ENCODE measurements around the gene CHMP4B. TPM values are rescaled to one million over a fixed set of nuclear protein-coding genes. Genes with fewer than 3 reads are reported as not detected.

Gene CHMP4B
- total and polyA plus RNA-seq, 4 donors: 91.6 to 162 (median 120) TPM

DNA sequence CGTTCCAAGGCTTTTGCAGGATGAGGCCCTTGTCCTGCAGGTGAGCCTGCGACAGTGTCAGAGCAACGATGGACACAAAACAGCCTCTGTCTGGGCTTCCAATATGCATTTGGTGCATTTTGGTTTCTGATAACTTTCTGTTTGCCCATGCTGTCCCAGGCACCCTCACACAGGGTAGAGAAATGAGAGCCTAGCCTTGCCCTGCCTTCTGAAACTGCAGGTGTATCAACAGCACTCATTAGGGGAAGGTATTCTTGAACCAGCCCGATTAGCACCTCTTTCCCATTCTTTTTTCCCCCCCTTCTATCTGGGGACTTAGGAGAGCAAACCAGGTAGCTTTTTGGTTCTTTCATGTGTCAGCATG is 30.3 kb downstream of the CHMP4B start:
- H3K27me3 ChIP-seq (ENCODE audit: control insufficient read depth in 3 of 3, insufficient read depth in 3 of 3, low read length in 2 of 3): no peaks in the 10 kb centered on the region
- H3K4me3 ChIP-seq: no peak overlapping the region
- no peak for ATAC-seq (ENCODE audit: insufficient read depth, low FRiP score)
- no peak for DNase-seq
- H3K9me3 ChIP-seq (ENCODE audit: control insufficient read depth in 4 of 4, insufficient read depth in 3 of 4, low read length in 3 of 4): no peaks in the 10 kb centered on the region
- H3K36me3 ChIP-seq (ENCODE audit: control insufficient read depth in 4 of 4, insufficient read depth in 4 of 4, low read length in 4 of 4): peaks cover 0 to 2% (median 0%) of the 10 kb centered on the region in 4 donors
- 80 to 90% methylated on average over 4 of the region's 4 CpGs for WGBS, 2 donors
- TF ChIP-seq, protein P1, sequence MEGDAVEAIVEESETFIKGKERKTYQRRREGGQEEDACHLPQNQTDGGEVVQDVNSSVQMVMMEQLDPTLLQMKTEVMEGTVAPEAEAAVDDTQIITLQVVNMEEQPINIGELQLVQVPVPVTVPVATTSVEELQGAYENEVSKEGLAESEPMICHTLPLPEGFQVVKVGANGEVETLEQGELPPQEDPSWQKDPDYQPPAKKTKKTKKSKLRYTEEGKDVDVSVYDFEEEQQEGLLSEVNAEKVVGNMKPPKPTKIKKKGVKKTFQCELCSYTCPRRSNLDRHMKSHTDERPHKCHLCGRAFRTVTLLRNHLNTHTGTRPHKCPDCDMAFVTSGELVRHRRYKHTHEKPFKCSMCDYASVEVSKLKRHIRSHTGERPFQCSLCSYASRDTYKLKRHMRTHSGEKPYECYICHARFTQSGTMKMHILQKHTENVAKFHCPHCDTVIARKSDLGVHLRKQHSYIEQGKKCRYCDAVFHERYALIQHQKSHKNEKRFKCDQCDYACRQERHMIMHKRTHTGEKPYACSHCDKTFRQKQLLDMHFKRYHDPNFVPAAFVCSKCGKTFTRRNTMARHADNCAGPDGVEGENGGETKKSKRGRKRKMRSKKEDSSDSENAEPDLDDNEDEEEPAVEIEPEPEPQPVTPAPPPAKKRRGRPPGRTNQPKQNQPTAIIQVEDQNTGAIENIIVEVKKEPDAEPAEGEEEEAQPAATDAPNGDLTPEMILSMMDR (IDR thresholded peaks at IDR 0.05; ENCODE audit: control extremely low read depth, extremely low read depth): no peak
- no peak overlapping the region for H3K27ac ChIP-seq (ENCODE audit: low read depth in 1 of 2, low read length in 1 of 2)
- no peak overlapping the region for H3K9ac ChIP-seq (ENCODE audit: insufficient read depth in 1 of 2, low read length in 2 of 2)
- peaks cover 30 to 69% (median 42%) of the 10 kb centered on the region in 5 donors for H3K4me1 ChIP-seq (ENCODE audit: control insufficient read depth in 5 of 5, insufficient read depth in 5 of 5, low read length in 5 of 5)

DNA sequence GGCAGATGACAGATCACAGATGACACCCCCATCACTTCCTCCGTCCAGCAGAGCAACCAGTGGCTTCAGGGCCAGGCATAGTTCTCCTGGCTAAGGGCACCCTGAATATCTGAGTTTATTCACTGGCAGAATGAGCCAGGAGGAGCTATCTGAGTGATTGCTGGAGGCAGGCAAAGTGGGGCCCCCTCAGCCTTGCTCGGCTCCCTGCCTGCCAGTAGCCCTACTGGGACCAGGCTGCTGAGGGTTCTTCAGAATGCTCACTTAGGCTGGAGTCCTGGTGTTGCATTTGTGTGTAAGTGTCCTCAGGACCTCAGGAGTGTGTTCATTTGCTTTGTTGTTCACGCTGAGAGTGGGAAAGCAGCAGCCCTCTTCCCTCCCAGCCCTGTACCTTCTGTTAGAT is 31.2 kb downstream of the CHMP4B start:
- H3K36me3 ChIP-seq (ENCODE audit: control insufficient read depth in 4 of 4, insufficient read depth in 4 of 4, low read length in 4 of 4): no peaks in the 10 kb centered on the region
- no peak for DNase-seq
- H3K9ac ChIP-seq (ENCODE audit: insufficient read depth in 1 of 2, low read length in 2 of 2): no peak overlapping the region
- peaks cover 32 to 66% (median 47%) of the 10 kb centered on the region in 5 donors for H3K4me1 ChIP-seq (ENCODE audit: control insufficient read depth in 5 of 5, insufficient read depth in 5 of 5, low read length in 5 of 5)
- H3K27ac ChIP-seq (ENCODE audit: low read depth in 1 of 2, low read length in 1 of 2): no peak overlapping the region
- H3K9me3 ChIP-seq (ENCODE audit: control insufficient read depth in 4 of 4, insufficient read depth in 3 of 4, low read length in 3 of 4): no peaks in the 10 kb centered on the region
- TF ChIP-seq, protein P1 (IDR thresholded peaks at IDR 0.05; ENCODE audit: control extremely low read depth, extremely low read depth): no peak
- H3K4me3 ChIP-seq: no peak overlapping the region
- 69 to 71% methylated on average over 3 of the region's 3 CpGs for WGBS, 2 donors
- no peaks in the 10 kb centered on the region for H3K27me3 ChIP-seq (ENCODE audit: control insufficient read depth in 3 of 3, insufficient read depth in 3 of 3, low read length in 2 of 3)
- ATAC-seq (ENCODE audit: insufficient read depth, low FRiP score): no peak

DNA sequence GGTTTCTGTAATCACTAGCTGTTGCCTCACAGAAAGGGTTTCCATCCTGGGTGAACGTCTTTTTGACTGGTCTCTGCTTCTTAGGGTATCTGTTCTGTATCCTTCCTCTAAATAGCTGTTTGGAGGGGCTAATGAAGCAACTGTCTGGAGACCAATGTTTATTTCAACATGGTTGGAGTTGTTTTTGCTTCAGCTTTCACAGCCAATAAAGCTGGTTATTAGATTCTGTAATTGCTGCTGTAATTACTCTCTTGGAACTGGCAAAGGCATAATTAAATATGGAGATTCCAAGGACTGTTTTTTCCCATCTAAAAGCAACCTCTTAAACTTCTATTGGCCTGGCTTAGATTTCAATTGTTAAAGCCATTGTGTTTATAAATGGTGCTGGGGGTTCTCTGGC is 31.9 kb downstream of the CHMP4B start:
- Histone ChIP-seq H3K9me3 (ENCODE audit: control insufficient read depth in 4 of 4, insufficient read depth in 3 of 4, low read length in 3 of 4) (no peaks in the 10 kb centered on the region), H3K27ac (ENCODE audit: low read depth in 1 of 2, low read length in 1 of 2) (no peak overlapping the region), H3K9ac (ENCODE audit: insufficient read depth in 1 of 2, low read length in 2 of 2) (no peak overlapping the region), H3K27me3 (ENCODE audit: control insufficient read depth in 3 of 3, insufficient read depth in 3 of 3, low read length in 2 of 3) (no peaks in the 10 kb centered on the region), H3K36me3 (ENCODE audit: control insufficient read depth in 4 of 4, insufficient read depth in 4 of 4, low read length in 4 of 4) (no peaks in the 10 kb centered on the region), H3K4me3 (no peak overlapping the region), H3K4me1 (ENCODE audit: control insufficient read depth in 5 of 5, insufficient read depth in 5 of 5, low read length in 5 of 5) (peaks cover 28 to 60% (median 47%) of the 10 kb centered on the region in 5 donors)
- no peak for ATAC-seq (ENCODE audit: insufficient read depth, low FRiP score)
- DNase-seq: no peak
- TF ChIP-seq, protein P1 (IDR thresholded peaks at IDR 0.05; ENCODE audit: control extremely low read depth, extremely low read depth): no peak
- 14 to 42% methylated on average over 1 of the region's 1 CpG for WGBS, 2 donors

DNA sequence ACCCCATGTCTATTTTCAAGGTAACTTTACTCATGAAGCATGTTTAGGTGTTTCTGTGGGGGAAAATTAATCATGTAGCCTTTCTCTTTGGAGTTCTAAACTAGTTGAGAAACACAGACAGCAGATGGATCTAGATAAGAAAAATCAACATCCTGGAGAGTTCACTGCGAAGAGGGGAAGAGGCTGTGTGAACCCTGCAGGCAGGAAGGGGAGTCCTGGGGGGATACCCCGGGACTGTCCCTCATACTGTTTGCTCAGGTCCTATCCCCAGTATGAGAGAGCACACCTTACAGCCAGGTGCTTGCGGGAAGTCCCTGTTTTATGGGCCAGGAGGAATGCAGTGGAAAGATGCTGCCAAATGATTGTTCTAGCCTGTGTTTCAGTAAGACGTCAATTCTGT is 32.7 kb downstream of the CHMP4B start:
- TF ChIP-seq, protein P1 (IDR thresholded peaks at IDR 0.05; ENCODE audit: control extremely low read depth, extremely low read depth): no peak
- Histone ChIP-seq H3K4me1 (ENCODE audit: control insufficient read depth in 5 of 5, insufficient read depth in 5 of 5, low read length in 5 of 5) (peaks cover 27 to 63% (median 47%) of the 10 kb centered on the region in 5 donors), H3K4me3 (no peak overlapping the region), H3K36me3 (ENCODE audit: control insufficient read depth in 4 of 4, insufficient read depth in 4 of 4, low read length in 4 of 4) (peaks cover 0 to 6% (median under 1%) of the 10 kb centered on the region in 4 donors), H3K9me3 (ENCODE audit: control insufficient read depth in 4 of 4, insufficient read depth in 3 of 4, low read length in 3 of 4) (no peaks in the 10 kb centered on the region), H3K27me3 (ENCODE audit: control insufficient read depth in 3 of 3, insufficient read depth in 3 of 3, low read length in 2 of 3) (no peaks in the 10 kb centered on the region), H3K27ac (ENCODE audit: low read depth in 1 of 2, low read length in 1 of 2) (no peak overlapping the region), H3K9ac (ENCODE audit: insufficient read depth in 1 of 2, low read length in 2 of 2) (no peak overlapping the region)
- ATAC-seq (ENCODE audit: insufficient read depth, low FRiP score) (no peak), DNase-seq (no peak)
- WGBS, 2 donors: 34 to 44% methylated on average over 4 of the region's 4 CpGs
